Ovary (tissue), 3 donors: ENCODE results near the gene KCNN1.

Source experiments
- CTCF ChIP-seq, 3 donors: fragments of 450-650 bp in 2 of 3; fragments of 200-600 bp in 1 of 3; IDR thresholded peaks; one replicate each; pipeline versions ENCODE4 v1.5.1 to v1.8.0; 2016 to 2022; ENCODE audit warnings: antibody characterized with exemption in 3 of 3, mild to moderate bottlenecking in 1 of 3
- EP300 ChIP-seq: sonication (generic); formaldehyde crosslinking; IDR thresholded peaks from one replicate; pipeline ENCODE4 v1.6.1; 2017; ENCODE audit warnings: antibody characterized with exemption
- donor health status: DM: no; HTN: no; CAD: no.

GRCh38 chr19:18013210-18014111, 46.6 kb downstream of the KCNN1 start:
- TF ChIP-seq CTCF (IDR thresholded peaks at IDR 0.05) (no peak), EP300 (no peak)
